ENCODE data around the gene SOSTDC1.
"Not testable (repeated sequence)": the region's sequence is repeated elsewhere in the genome, so short reads cannot be mapped to it uniquely, and the experiment has no call there.

The SOSTDC1 gene

GRCh38 chr7:16463949-16464715 lies 1.4 kb downstream of the SOSTDC1 start:
- Histone ChIP-seq H3K27me3 (no peaks in the 10 kb centered on the region), H3K4me3 (no peak overlapping the region), H3K27ac (no peak overlapping the region), H3K4me1 (no peaks in the 10 kb centered on the region), H3K36me3 (no peaks in the 10 kb centered on the region), H3K4me2 (no peak overlapping the region), H4K20me1 (no peaks in the 10 kb centered on the region), H3K9ac (no peak overlapping the region), H3K9me3 (no peaks in the 10 kb centered on the region)
- no peak for TF ChIP-seq Cebpa-rat (IDR thresholded peaks at IDR 0.05)

DNA sequence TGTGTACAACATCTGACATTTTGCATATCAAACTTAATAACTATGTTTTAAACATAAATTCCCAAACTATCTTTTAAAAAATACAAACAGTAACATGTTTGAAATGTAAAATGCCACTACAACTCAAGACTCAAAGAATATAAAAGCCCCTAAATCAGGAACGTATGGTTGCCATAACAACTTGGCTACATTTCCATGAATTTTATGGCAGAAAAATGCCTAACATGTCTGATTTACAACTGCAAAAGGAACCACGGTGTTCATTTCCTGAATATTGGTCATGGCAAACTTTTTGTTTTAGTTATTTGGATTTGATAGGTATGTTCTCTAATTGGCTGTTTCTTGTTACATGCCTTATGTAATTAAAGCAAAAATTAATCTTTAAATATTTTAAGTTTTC lies 2.0 kb downstream of the SOSTDC1 start:
- Histone ChIP-seq H3K9ac (no peak overlapping the region), H4K20me1 (no peaks in the 10 kb centered on the region), H3K36me3 (no peaks in the 10 kb centered on the region), H3K4me3 (no peak overlapping the region), H3K27me3 (no peaks in the 10 kb centered on the region), H3K27ac (no peak overlapping the region), H3K4me2 (no peak overlapping the region), H3K4me1 (no peaks in the 10 kb centered on the region), H3K9me3 (no peaks in the 10 kb centered on the region)
- TF ChIP-seq Cebpa-rat (IDR thresholded peaks at IDR 0.05): no peak

GRCh38 chr7:16462431-16462889 lies 3.1 kb downstream of the SOSTDC1 start:
- no peaks in the 10 kb centered on the region for H3K4me1 ChIP-seq
- H3K9me3 ChIP-seq: no peaks in the 10 kb centered on the region
- no peak overlapping the region for H3K27ac ChIP-seq
- no peaks in the 10 kb centered on the region for H3K27me3 ChIP-seq
- H3K4me2 ChIP-seq: no peak overlapping the region
- no peak overlapping the region for H3K9ac ChIP-seq
- TF ChIP-seq Cebpa-rat (IDR thresholded peaks at IDR 0.05): no peak
- no peak overlapping the region for H3K4me3 ChIP-seq
- no peaks in the 10 kb centered on the region for H3K36me3 ChIP-seq
- no peaks in the 10 kb centered on the region for H4K20me1 ChIP-seq

GRCh38 chr7:16460789-16461493 lies 4.6 kb downstream of the SOSTDC1 start:
- TF ChIP-seq Cebpa-rat (IDR thresholded peaks at IDR 0.05): no peak
- Histone ChIP-seq H3K36me3 (no peaks in the 10 kb centered on the region), H3K27me3 (no peaks in the 10 kb centered on the region), H3K9me3 (no peaks in the 10 kb centered on the region), H3K9ac (no peak overlapping the region), H3K27ac (no peak overlapping the region), H3K4me1 (no peaks in the 10 kb centered on the region), H3K4me2 (no peak overlapping the region), H4K20me1 (no peaks in the 10 kb centered on the region), H3K4me3 (no peak overlapping the region)

GRCh38 chr7:16456303-16456702 lies 9.2 kb downstream of the SOSTDC1 start:
- H3K4me1 ChIP-seq, H3K4me3 ChIP-seq: not testable (repeated sequence)

GRCh38 chr7:16455591-16455990 lies 9.9 kb downstream of the SOSTDC1 start:
- H3K9me3 ChIP-seq: no peaks in the 10 kb centered on the region

More at GRCh38 chr7:16456303-16456702, 9.2 kb downstream of the SOSTDC1 start:
- not testable (repeated sequence) for H3K27me3 ChIP-seq, H3K9ac ChIP-seq, H3K4me2 ChIP-seq, H3K9me3 ChIP-seq, H4K20me1 ChIP-seq, H3K27ac ChIP-seq, H3K36me3 ChIP-seq

GRCh38 chr7:16450366-16450765 lies 15.2 kb downstream of the SOSTDC1 start:
- H3K4me3 ChIP-seq: no peak overlapping the region
- no peaks in the 10 kb centered on the region for H3K9me3 ChIP-seq
- H4K20me1 ChIP-seq: no peaks in the 10 kb centered on the region
- H3K27ac ChIP-seq: no peak overlapping the region
- no peak for TF ChIP-seq Cebpa-rat (IDR thresholded peaks at IDR 0.05)
- no peaks in the 10 kb centered on the region for H3K36me3 ChIP-seq
- H3K9ac ChIP-seq: no peak overlapping the region
- H3K4me2 ChIP-seq: no peak overlapping the region
- H3K4me1 ChIP-seq: peaks cover 4% of the 10 kb centered on the region; the same call in 1 of the 2 replicates
- H3K27me3 ChIP-seq: no peaks in the 10 kb centered on the region

More at GRCh38 chr7:16455591-16455990, 9.9 kb downstream of the SOSTDC1 start:
- no peaks in the 10 kb centered on the region for H3K27me3 ChIP-seq
- no peaks in the 10 kb centered on the region for H3K36me3 ChIP-seq
- no peak overlapping the region for H3K4me3 ChIP-seq
- no peaks in the 10 kb centered on the region for H4K20me1 ChIP-seq
- no peak for TF ChIP-seq Cebpa-rat (IDR thresholded peaks at IDR 0.05)
- H3K27ac ChIP-seq: no peak overlapping the region
- H3K4me1 ChIP-seq: peaks cover 4% of the 10 kb centered on the region; the same call in 1 of the 2 replicates
- H3K4me2 ChIP-seq: no peak overlapping the region
- H3K9ac ChIP-seq: no peak overlapping the region

DNA sequence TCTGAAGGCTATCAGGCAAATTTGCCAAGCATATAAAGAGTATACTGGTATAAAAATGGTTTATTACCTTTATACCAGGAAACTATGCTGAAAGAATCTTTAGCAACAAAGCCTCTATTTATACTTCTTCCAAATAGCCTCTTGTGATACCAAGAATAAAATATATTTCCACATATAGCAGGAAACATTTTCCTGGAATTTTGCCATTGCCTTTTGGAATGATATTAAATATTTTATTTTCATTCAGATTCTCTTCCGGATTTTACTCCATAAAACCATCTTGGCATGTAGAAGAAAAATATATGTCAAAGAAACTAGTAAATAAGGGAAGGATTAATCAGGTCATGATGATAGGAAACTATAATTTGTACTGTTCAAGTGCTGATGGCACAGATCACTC lies 17.7 kb downstream of the SOSTDC1 start:
- no peaks in the 10 kb centered on the region for H3K9me3 ChIP-seq
- peaks cover 4% of the 10 kb centered on the region; the same call in 1 of the 2 replicates for H3K4me1 ChIP-seq
- H3K4me3 ChIP-seq: no peak overlapping the region
- no peak for TF ChIP-seq Cebpa-rat (IDR thresholded peaks at IDR 0.05)
- H3K4me2 ChIP-seq: no peak overlapping the region
- H3K27me3 ChIP-seq: no peaks in the 10 kb centered on the region
- no peak overlapping the region for H3K9ac ChIP-seq
- H4K20me1 ChIP-seq: no peaks in the 10 kb centered on the region
- no peaks in the 10 kb centered on the region for H3K36me3 ChIP-seq
- no peak overlapping the region for H3K27ac ChIP-seq

- Histone ChIP-seq H3K4me1 (peaks cover 4% of the 10 kb centered on the region; the same call in 1 of the 2 replicates), H3K4me3 (no peak overlapping the region), H3K4me2 (no peak overlapping the region), H3K9me3 (no peaks in the 10 kb centered on the region), H3K36me3 (no peaks in the 10 kb centered on the region), H3K27ac (no peak overlapping the region), H3K9ac (no peak overlapping the region), H3K27me3 (no peaks in the 10 kb centered on the region), H4K20me1 (no peaks in the 10 kb centered on the region)
- no peak for TF ChIP-seq Cebpa-rat (IDR thresholded peaks at IDR 0.05)
Measured at GRCh38 chr7:16446508-16446907, 19.0 kb downstream of the SOSTDC1 start.

- not testable (repeated sequence) for H3K36me3 ChIP-seq, H3K4me2 ChIP-seq, H4K20me1 ChIP-seq, H3K9ac ChIP-seq, H3K4me3 ChIP-seq, H3K4me1 ChIP-seq, H3K9me3 ChIP-seq, H3K27ac ChIP-seq, H3K27me3 ChIP-seq
Measured at GRCh38 chr7:16443871-16444270, 21.7 kb downstream of the SOSTDC1 start.

Measured in BLaER1 (cell line).